Activated T-helper 9 cell treated with anti-CD3 and anti-CD28 coated beads, Interleukin-2, amount 50 U/mL, for 16 hours (primary cell): ENCODE results near the gene GIGYF2.
"Not testable (repeated sequence)": the region's sequence is repeated elsewhere in the genome, so short reads cannot be mapped to it uniquely, and the experiment has no call there.

Experiments
- DNase-seq: peaks from one replicate; pipeline ENCODE4 v3.0.0-alpha.2; 2020; ENCODE audit warnings: low read depth

Gene GIGYF2

GRCh38 chr2:232892843-232893242 is 195.7 kb downstream of the GIGYF2 start:
- DNase-seq: no peak

- no peak for DNase-seq
Measured at GRCh38 chr2:232893834-232894233, 196.7 kb downstream of the GIGYF2 start.

- DNase-seq: no peak
Measured at GRCh38 chr2:232894251-232894650, 197.1 kb downstream of the GIGYF2 start.

GRCh38 chr2:232894746-232895145 is 197.6 kb downstream of the GIGYF2 start:
- DNase-seq: no peak

- DNase-seq: no peak
Measured at GRCh38 chr2:232896111-232896510, 199.0 kb downstream of the GIGYF2 start.

GRCh38 chr2:232896720-232897597 is 199.8 kb downstream of the GIGYF2 start:
- DNase-seq: no peak

- DNase-seq: no peak
Measured at GRCh38 chr2:232897598-232898408, 200.7 kb downstream of the GIGYF2 start.

GRCh38 chr2:232898592-232899543 is 201.7 kb downstream of the GIGYF2 start:
- DNase-seq: no peak

- no peak for DNase-seq
Measured at GRCh38 chr2:232900811-232901735, 203.9 kb downstream of the GIGYF2 start.

- DNase-seq: no peak
Measured at GRCh38 chr2:232901736-232902578, 204.8 kb downstream of the GIGYF2 start.

- DNase-seq: no peak
Measured at GRCh38 chr2:232903989-232904388, 206.9 kb downstream of the GIGYF2 start.

- not testable (repeated sequence) for DNase-seq
Measured at GRCh38 chr2:232906867-232907717, 210.0 kb downstream of the GIGYF2 start.

- DNase-seq: not testable (repeated sequence)
Measured at GRCh38 chr2:232907718-232908085, 210.6 kb downstream of the GIGYF2 start.

GRCh38 chr2:232908695-232909094 is 211.6 kb downstream of the GIGYF2 start:
- no peak for DNase-seq
